NK-92 (cell line): ENCODE data around the gene SLAMF6.

Experiments used
- DNase-seq: peaks from one replicate; lab custom pipeline; 2025; ENCODE audit not compliant: unreplicated experiment; lab: John Stamatoyannopoulos, UW

The SLAMF6 gene

DNA sequence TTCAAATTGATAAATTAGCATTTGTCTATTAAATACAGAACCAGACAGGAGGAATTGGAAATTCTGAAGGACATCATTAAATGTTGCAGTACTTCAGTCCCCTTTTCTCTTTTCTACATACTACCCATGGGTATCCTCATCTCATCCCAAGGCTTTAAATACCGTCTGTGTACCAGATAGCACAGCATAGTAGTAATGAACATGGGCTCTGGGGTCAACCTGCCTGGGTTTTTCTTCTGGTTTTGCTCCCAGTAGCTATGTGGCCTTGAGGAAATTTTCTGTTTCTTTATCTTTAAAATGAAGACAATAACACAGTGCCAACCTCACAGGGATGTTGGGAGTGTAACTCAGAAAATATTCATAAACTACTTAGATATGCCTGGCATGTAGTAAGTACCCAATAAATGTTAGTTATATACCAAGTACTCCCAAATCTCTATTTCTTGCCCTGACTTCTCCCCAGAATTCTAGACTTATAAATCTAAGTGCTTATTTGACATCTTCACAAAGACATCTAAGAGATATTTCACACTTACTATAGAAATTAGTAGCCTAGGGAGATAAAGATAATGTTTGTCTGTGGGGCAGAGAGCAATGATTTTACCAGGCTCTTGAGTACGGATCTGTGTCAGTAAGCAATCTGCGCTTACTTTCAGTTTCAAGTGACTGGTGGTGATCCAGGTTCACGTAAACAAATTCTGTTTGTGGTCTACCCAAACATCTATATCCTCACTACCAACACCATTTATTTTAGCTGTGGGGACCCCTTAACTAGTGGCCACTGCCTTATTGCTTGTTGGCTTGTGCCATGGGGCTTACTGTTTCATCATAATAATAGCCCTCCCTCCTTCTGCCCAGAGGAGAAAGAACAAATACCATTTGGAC, 85.4 kb downstream of the SLAMF6 start:
- no peak for DNase-seq

DNA sequence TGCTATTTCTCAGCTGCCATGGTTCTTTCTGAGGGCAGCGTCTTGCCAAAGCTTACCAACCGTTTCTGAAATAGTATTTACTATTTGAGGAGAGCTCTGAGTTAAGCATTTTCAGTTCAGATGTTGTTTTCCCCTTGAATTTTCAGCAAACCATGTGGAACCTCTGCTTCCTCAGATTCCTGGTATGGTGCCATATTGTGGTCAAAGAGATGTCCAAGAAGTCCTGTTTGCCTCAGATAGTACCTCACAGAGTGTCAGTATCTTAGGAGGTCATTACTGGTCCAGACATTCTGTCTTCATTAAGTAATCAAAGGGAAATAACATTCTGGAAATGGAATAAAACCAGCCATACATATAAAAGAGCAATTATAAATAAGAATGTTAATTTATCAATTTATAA, 86.1 kb downstream of the SLAMF6 start:
- no peak for DNase-seq
